ENCODE results near the gene ZIC2. TPM values are rescaled to one million over a fixed set of nuclear protein-coding genes. Genes with fewer than 3 reads are reported as not detected.

ZIC2 gene
- total RNA-seq, 1 donor: not detected

- no peak for TF ChIP-seq CTCF (IDR thresholded peaks at IDR 0.05; ENCODE audit: insufficient read depth, low read depth, low read length)
- DNase-seq (ENCODE audit: low read depth): no peak
- H3K4me3 ChIP-seq (ENCODE audit: low read depth, low read length): no peak overlapping the region
Observed at GRCh38 chr13:99983499-99984401, 2.2 kb downstream of the ZIC2 start.

GRCh38 chr13:99984461-99985240, 3.1 kb downstream of the ZIC2 start:
- no peak overlapping the region for H3K4me3 ChIP-seq (ENCODE audit: low read depth, low read length)
- no peak for DNase-seq (ENCODE audit: low read depth)
- no peak for TF ChIP-seq CTCF (IDR thresholded peaks at IDR 0.05; ENCODE audit: insufficient read depth, low read depth, low read length)

- no peak overlapping the region for H3K4me3 ChIP-seq (ENCODE audit: low read depth, low read length)
- no peak for TF ChIP-seq CTCF (IDR thresholded peaks at IDR 0.05; ENCODE audit: insufficient read depth, low read depth, low read length)
- no peak for DNase-seq (ENCODE audit: low read depth)
Observed at GRCh38 chr13:99985241-99985874, 3.8 kb downstream of the ZIC2 start.

- no peak overlapping the region for H3K4me3 ChIP-seq (ENCODE audit: low read depth, low read length)
- DNase-seq (ENCODE audit: low read depth): no peak
- no peak for TF ChIP-seq CTCF (IDR thresholded peaks at IDR 0.05; ENCODE audit: insufficient read depth, low read depth, low read length)
Observed at GRCh38 chr13:99985886-99986527, 4.4 kb downstream of the ZIC2 start.

GRCh38 chr13:99986741-99987140, 5.2 kb downstream of the ZIC2 start:
- no peak for DNase-seq (ENCODE audit: low read depth)
- no peak for TF ChIP-seq CTCF (IDR thresholded peaks at IDR 0.05; ENCODE audit: insufficient read depth, low read depth, low read length)

More at GRCh38 chr13:99986741-99987140, 5.2 kb downstream of the ZIC2 start:
- no peak overlapping the region for H3K4me3 ChIP-seq (ENCODE audit: low read depth, low read length)

Measured in fibroblast of villous mesenchyme (primary cell).